Spleen (tissue), 11 donors: ENCODE results near the gene GSPT1. TPM values are rescaled to one million over a fixed set of nuclear protein-coding genes. Genes with fewer than 3 reads are reported as not detected.

ENCODE experiments used
- DNase-seq: peaks from one replicate; pipeline ENCODE4 v3.0.0-alpha.2; 2020
- H3K27ac ChIP-seq, 8 donors: fragments of 200-600 bp; sonication (generic) in 7 of 8; 1 replicate in 4 of 8; 2 replicates in 4 of 8; pipeline versions ENCODE4 v1.5.0 to v1.8.0; 2016 to 2021; ENCODE audit warnings: inconsistent platforms in 4 of 8, mild to moderate bottlenecking in 4 of 8, moderate library complexity in 1 of 8
- H3K27me3 ChIP-seq, 7 donors: fragments of 200-600 bp; sonication (generic) in 6 of 7; replicated peaks in 1 of 7; 1 replicate in 4 of 7; 2 replicates in 3 of 7; pipeline versions ENCODE4 v1.5.0 to v1.8.0; 2016 to 2021; ENCODE audit warnings: inconsistent platforms in 3 of 7, mild to moderate bottlenecking in 1 of 7
- H3K36me3 ChIP-seq, 6 donors: fragments of 200-600 bp; sonication (generic) in 5 of 6; 1 replicate in 4 of 6; 2 replicates in 2 of 6; pipeline versions ENCODE4 v1.5.0 to v1.8.0; 2016 to 2021; ENCODE audit warnings: inconsistent platforms in 2 of 6
- H3K4me1 ChIP-seq, 6 donors: fragments of 200-600 bp; sonication (generic) in 5 of 6; 1 replicate in 3 of 6; 2 replicates in 3 of 6; pipeline versions ENCODE4 v1.5.0 to v1.8.0; 2016 to 2021; ENCODE audit warnings: inconsistent platforms in 3 of 6
- H3K4me3 ChIP-seq, 8 donors: fragments of 200-600 bp; sonication (generic) in 7 of 8; 1 replicate in 4 of 8; 2 replicates in 4 of 8; pipeline versions ENCODE4 v1.5.0 to v1.8.0; 2016 to 2021; ENCODE audit warnings: inconsistent platforms in 4 of 8, mild to moderate bottlenecking in 4 of 8, moderate library complexity in 2 of 8
- H3K9me3 ChIP-seq, 8 donors: fragments of 200-600 bp; sonication (generic) in 7 of 8; 1 replicate in 4 of 8; 2 replicates in 4 of 8; pipeline versions ENCODE4 v1.5.0 to v1.8.0; 2016 to 2021; ENCODE audit warnings: inconsistent platforms in 4 of 8
- CTCF ChIP-seq, 11 experiments: fragments of 200-600 bp in 7 of 11; fragments of 450-650 bp in 4 of 11; sonication (generic) in 4 of 11; IDR thresholded peaks in 8 of 11; conservative IDR thresholded peaks in 3 of 11; 1 replicate in 7 of 11; 2 replicates in 4 of 11; pipeline versions ENCODE4 v1.4.0 to v1.8.0; 2016 to 2021; ENCODE audit warnings: antibody characterized with exemption in 11 of 11, inconsistent platforms in 4 of 11, mild to moderate bottlenecking in 1 of 11
- POLR2A ChIP-seq, 3 donors: fragments of 450-650 bp; IDR thresholded peaks; one replicate each; pipeline ENCODE4 v1.5.1; 2017; ENCODE audit warnings: antibody characterized with exemption in 3 of 3, mild to moderate bottlenecking in 1 of 3
- POLR2AphosphoS5 ChIP-seq, 3 donors: sonication (generic); formaldehyde crosslinking; IDR thresholded peaks; one replicate each; pipeline ENCODE4 v1.5.1; 2017; ENCODE audit warnings: antibody characterized with exemption in 3 of 3
- WGBS, 5 donors: extraction: QIAGEN DNeasy Blood & Tissue Kit in 3 of 5; methylation state at CpG; one replicate each; pipeline versions ENCODE4 v1.1.5 to v1.1.7; 2013 to 2018; 5-methylcytosine and 5-hydroxymethylcytosine counted together
- intact Hi-C: fragments of 100-400 bp; cut with DNase I; formaldehyde crosslinking; loops from one replicate; pipeline ENCODE4 v1.15.0; 2023; ENCODE audit warnings: low total_unique reads
- polyA plus RNA-seq, 3 donors: library from polyadenylated mRNA; stranded (reverse); fragments of 200-250 nt; gene quantifications; one replicate each; pipeline ENCODE4 v1.2.1, GENCODE V29; 2013
- total RNA-seq, 7 donors: library from RNA; depleted of rRNA in 3 of 7; stranded (reverse); fragments of >200 nt in 3 of 7; fragmentation: NEBNext Ultra II Directional in 4 of 7; extraction: Animal tissue kit (Norgen Biotek cat#: 25700) in 4 of 7; gene quantifications; one replicate each; pipeline versions ENCODE4 v1.1.0 to v1.2.1, GENCODE V29; 2016 to 2021
- donor health status: healthy with polysubstance abuse.
- donor health status: DM: no; HTN: no; CAD: no; lungs with moderate emphysema.
- donor health status: DM: no; HTN: no; CAD: no.
- donor health status: Bipolar disorder and iron deficiency.
- donor health status: healthy.
- donor health status: DM: no; HTN: no; CAD: no.
- donor health status: DM: yes; HTN: yes; CAD: no.

The GSPT1 gene
- total and polyA plus RNA-seq, 10 donors: 17.1 to 123 (median 62.3) TPM

GRCh38 chr16:11913425-11914079, 2.2 kb downstream of the GSPT1 start:
- H3K27ac ChIP-seq: peak overlapping the region in 7 of 8 donors; percentile 90 to 99 (median 93)
- peak overlapping the region; percentile 75 to 99 (median 90) for H3K4me3 ChIP-seq
- H3K9me3 ChIP-seq: no peaks in the 10 kb centered on the region
- no peaks in the 10 kb centered on the region for H3K27me3 ChIP-seq
- WGBS, 5 donors: 32 to 45% (median 42%) methylated on average over 12 of the region's 12 CpGs
- H3K36me3 ChIP-seq: no peaks in the 10 kb centered on the region
- no peak for TF ChIP-seq POLR2A (IDR thresholded peaks at IDR 0.05)
- peak in 1 of 3 donors; percentile 37 for TF ChIP-seq POLR2AphosphoS5 (IDR thresholded peaks at IDR 0.05)
- TF ChIP-seq CTCF (IDR thresholded peaks at IDR 0.05 in 8 of 11, conservative IDR thresholded peaks at IDR 0.05 in 3 of 11): no peak
- peaks cover 24 to 69% (median 58%) of the 10 kb centered on the region in 6 donors for H3K4me1 ChIP-seq
- intact Hi-C loops: no loop called here
- no peak for DNase-seq

- TF ChIP-seq POLR2A (IDR thresholded peaks at IDR 0.05) (no peak), CTCF (IDR thresholded peaks at IDR 0.05 in 8 of 11, conservative IDR thresholded peaks at IDR 0.05 in 3 of 11) (no peak), POLR2AphosphoS5 (IDR thresholded peaks at IDR 0.05) (no peak)
- H3K27me3 ChIP-seq: no peaks in the 10 kb centered on the region
- WGBS, 5 donors: 84 to 89% (median 85%) methylated on average over 18 of the region's 18 CpGs
- H3K9me3 ChIP-seq: no peaks in the 10 kb centered on the region
- intact Hi-C loops: no loop called here
- no peak overlapping the region for H3K4me3 ChIP-seq
- no peak overlapping the region for H3K27ac ChIP-seq
- H3K36me3 ChIP-seq: peaks cover 0 to 23% (median 1%) of the 10 kb centered on the region in 6 donors
- DNase-seq: no peak
- peaks cover 24 to 93% (median 66%) of the 10 kb centered on the region in 6 donors for H3K4me1 ChIP-seq
Measured at GRCh38 chr16:11909653-11910545, 5.9 kb downstream of the GSPT1 start.

- intact Hi-C loops: no loop called here
- WGBS, 5 donors: 90 to 98% (median 95%) methylated on average over 8 of the region's 8 CpGs
- TF ChIP-seq POLR2A (IDR thresholded peaks at IDR 0.05) (no peak), POLR2AphosphoS5 (IDR thresholded peaks at IDR 0.05) (no peak), CTCF (IDR thresholded peaks at IDR 0.05 in 8 of 11, conservative IDR thresholded peaks at IDR 0.05 in 3 of 11) (no peak)
- DNase-seq: no peak
- Histone ChIP-seq H3K27ac (no peak overlapping the region), H3K36me3 (peaks cover 0 to 47% (median 4%) of the 10 kb centered on the region in 6 donors), H3K4me1 (peaks cover 13 to 92% (median 45%) of the 10 kb centered on the region in 6 donors), H3K4me3 (no peak overlapping the region), H3K9me3 (no peaks in the 10 kb centered on the region), H3K27me3 (no peaks in the 10 kb centered on the region)
Measured at GRCh38 chr16:11907160-11907970, 8.4 kb downstream of the GSPT1 start.
